H1 (cell line): ENCODE data around the gene PRSS21. TPM values are rescaled to one million over a fixed set of nuclear protein-coding genes. Genes with fewer than 3 reads are reported as not detected.

Experiments used
- CTCF ChIA-PET: fragments of 300-600 bp; sonication (Branson Sonifier 250); formaldehyde crosslinking; loops from one replicate; lab custom pipeline; 2021; ENCODE audit not compliant: partially characterized antibody; lab: Charles Lee
- POLR2A ChIA-PET: fragments of 300-600 bp; sonication (Branson Sonifier 250); formaldehyde crosslinking; loops from one replicate; lab custom pipeline; 2021; ENCODE audit warnings: inconsistent platforms; ENCODE audit not compliant: partially characterized antibody; lab: Charles Lee
- DNase-seq, 2 experiments: peaks; one replicate each; pipeline versions ENCODE4 v3.0.0 to v3.0.0-alpha.2; 2010 to 2022; ENCODE audit warnings: low spot score in 2 of 2, low read depth in 1 of 2, mixed read lengths in 1 of 2
- FAIRE-seq: peaks from 2 replicates; lab custom pipeline; 2011; peaks lifted over from hg19 to GRCh38; lab: Jason Lieb, UNC
- H2AFZ ChIP-seq: 2 replicates; pipeline ENCODE4 v1.8.1; 2012; ENCODE audit warnings: low read length, inconsistent platforms
- H2AK5ac ChIP-seq: 2 replicates; pipeline ENCODE4 v1.6.1; 2013; ENCODE audit warnings: low read depth, low read length
- H2BK120ac ChIP-seq: replicated peaks from 2 replicates; pipeline ENCODE3; 2013; ENCODE audit warnings: low read depth, low read length, inconsistent platforms
- H2BK12ac ChIP-seq: 2 replicates; pipeline ENCODE4 v1.6.1; 2013; ENCODE audit warnings: low read depth, low read length
- H2BK15ac ChIP-seq: 2 replicates; pipeline ENCODE4 v1.6.1; 2013; ENCODE audit warnings: low read length
- H2BK20ac ChIP-seq: 2 replicates; pipeline ENCODE4 v1.6.1; 2013; ENCODE audit warnings: low read length
- H2BK5ac ChIP-seq: 2 replicates; pipeline ENCODE4 v1.6.1; 2013; ENCODE audit warnings: low read depth, low read length
- H3K14ac ChIP-seq: 2 replicates; pipeline ENCODE4 v1.6.1; 2013; ENCODE audit warnings: inconsistent platforms; ENCODE audit not compliant: insufficient read length
- H3K18ac ChIP-seq: 2 replicates; pipeline ENCODE4 v1.6.1; 2013; ENCODE audit warnings: low read length; ENCODE audit errors: extremely low read depth
- H3K23ac ChIP-seq: 2 replicates; pipeline ENCODE4 v1.6.1; 2013; ENCODE audit warnings: inconsistent platforms; ENCODE audit not compliant: insufficient read length
- H3K23me2 ChIP-seq: 2 replicates; pipeline ENCODE4 v1.6.1; 2013; ENCODE audit warnings: low read depth, low read length
- H3K27ac ChIP-seq: 2 replicates; pipeline ENCODE4 v1.6.1; 2011; ENCODE audit warnings: low read depth, low read length, inconsistent platforms
- H3K27me3 ChIP-seq, 4 experiments: replicated peaks in 1 of 4; 1 replicate in 1 of 4; 2 replicates in 3 of 4; pipeline versions ENCODE4 v1.6.1 to v1.8.1; 2011 to 2013; ENCODE audit warnings: low read length in 3 of 4, mild to moderate bottlenecking in 3 of 4, inconsistent platforms in 2 of 4, mixed read lengths in 2 of 4, moderate library complexity in 1 of 4; ENCODE audit not compliant: control insufficient read depth in 3 of 4, insufficient read depth in 3 of 4; ENCODE audit errors: extremely low read depth in 1 of 4
- H3K36me3 ChIP-seq, 4 experiments: 2 replicates each; pipeline versions ENCODE4 v1.6.1 to v1.8.1; 2011 to 2013; ENCODE audit warnings: mild to moderate bottlenecking in 4 of 4, low read length in 3 of 4, moderate library complexity in 2 of 4, control low read depth in 1 of 4, inconsistent platforms in 1 of 4; ENCODE audit not compliant: insufficient read depth in 4 of 4, control insufficient read depth in 2 of 4
- H3K4ac ChIP-seq: replicated peaks from 2 replicates; pipeline ENCODE3; 2013; ENCODE audit warnings: low read length, low read depth, mixed read lengths, inconsistent platforms; ENCODE audit not compliant: insufficient read length
- H3K4me1 ChIP-seq, 4 experiments: replicated peaks in 1 of 4; 1 replicate in 1 of 4; 2 replicates in 3 of 4; pipeline versions ENCODE4 v1.6.1 to v1.8.1; 2011 to 2013; ENCODE audit warnings: low read length in 3 of 4, inconsistent platforms in 2 of 4, mixed read lengths in 1 of 4; ENCODE audit not compliant: insufficient read depth in 4 of 4, control insufficient read depth in 3 of 4
- H3K4me2 ChIP-seq, 2 experiments: 2 replicates each; pipeline versions ENCODE4 v1.6.1 to v1.8.1; 2011 to 2013; ENCODE audit warnings: low read depth in 2 of 2, low read length in 2 of 2, control low read depth in 1 of 2, inconsistent platforms in 1 of 2, mild to moderate bottlenecking in 1 of 2; ENCODE audit not compliant: insufficient read depth in 1 of 2
- H3K4me3 ChIP-seq, 4 experiments: fragments of 200-600, 300-600 bp in 1 of 4; sonication (generic), shearing (Covaris generic), sonication (Bioruptor Twin) in 1 of 4; 2 replicates each; pipeline versions ENCODE4 v1.5.1 to v1.8.1; 2011 to 2016; ENCODE audit warnings: low read length in 4 of 4, low read depth in 3 of 4, control low read depth in 2 of 4, inconsistent platforms in 2 of 4, mild to moderate bottlenecking in 2 of 4, mixed read lengths in 1 of 4, moderate library complexity in 1 of 4; ENCODE audit not compliant: insufficient read depth in 2 of 4; ENCODE audit errors: extremely low read depth in 1 of 4
- H3K56ac ChIP-seq: replicated peaks from 2 replicates; pipeline ENCODE3; 2013; ENCODE audit warnings: low read depth, mild to moderate bottlenecking, mixed read lengths, low read length, inconsistent platforms; ENCODE audit not compliant: insufficient read length
- H3K79me1 ChIP-seq: 2 replicates; pipeline ENCODE4 v1.6.1; 2013; ENCODE audit warnings: low read depth, low read length, control low read depth
- H3K79me2 ChIP-seq, 2 experiments: 2 replicates each; pipeline versions ENCODE4 v1.6.1 to v1.8.1; 2012 to 2013; ENCODE audit warnings: low read length in 2 of 2, mild to moderate bottlenecking in 2 of 2, inconsistent platforms in 1 of 2; ENCODE audit not compliant: insufficient read depth in 2 of 2, control insufficient read depth in 1 of 2
- H3K9ac ChIP-seq, 4 experiments: replicated peaks in 1 of 4; 1 replicate in 1 of 4; 2 replicates in 3 of 4; pipeline versions ENCODE4 v1.6.1 to v1.8.1; 2011 to 2013; ENCODE audit warnings: low read depth in 3 of 4, low read length in 3 of 4, control low read depth in 2 of 4, mild to moderate bottlenecking in 2 of 4, moderate library complexity in 2 of 4, inconsistent platforms in 1 of 4; ENCODE audit errors: extremely low read depth in 1 of 4
- H3K9me3 ChIP-seq, 2 experiments: 2 replicates each; pipeline versions ENCODE4 v1.6.1 to v1.8.1; 2012 to 2013; ENCODE audit warnings: mild to moderate bottlenecking in 2 of 2, moderate library complexity in 2 of 2, control low read depth in 1 of 2, inconsistent platforms in 1 of 2, low read depth in 1 of 2, low read length in 1 of 2, mixed read lengths in 1 of 2; ENCODE audit not compliant: insufficient read depth in 2 of 2
- H4K20me1 ChIP-seq, 2 experiments: replicated peaks in 1 of 2; 2 replicates each; pipeline versions ENCODE3 to v1.8.1; 2011 to 2013; ENCODE audit warnings: inconsistent platforms in 2 of 2, low read length in 2 of 2, mild to moderate bottlenecking in 1 of 2; ENCODE audit not compliant: insufficient read depth in 2 of 2, control insufficient read depth in 1 of 2
- H4K5ac ChIP-seq: 2 replicates; pipeline ENCODE4 v1.6.1; 2013; ENCODE audit warnings: low read length, low read depth, mixed read lengths, inconsistent platforms; ENCODE audit not compliant: insufficient read length
- H4K8ac ChIP-seq: 2 replicates; pipeline ENCODE4 v1.8.0; 2013; ENCODE audit warnings: mild to moderate bottlenecking, moderate library complexity, low read length, inconsistent platforms; ENCODE audit not compliant: insufficient read depth; ENCODE audit errors: extremely low read depth
- H4K91ac ChIP-seq: replicated peaks from 2 replicates; pipeline ENCODE3; 2013; ENCODE audit warnings: low read length, mixed read lengths, inconsistent platforms; ENCODE audit not compliant: insufficient read length
- BCL11A ChIP-seq, 2 experiments: IDR thresholded peaks; one replicate each; pipeline ENCODE4 v1.6.1; 2011; ENCODE audit warnings: low read depth in 2 of 2, low read length in 2 of 2, mild to moderate bottlenecking in 2 of 2
- BRCA1 ChIP-seq: IDR thresholded peaks from 2 replicates; pipeline ENCODE4 v1.6.1; 2012; ENCODE audit warnings: low read depth, low read length, improper control_type of control experiment
- CBX8 ChIP-seq: fragments of 300-800, 300-1000 bp; sonication (generic); IDR thresholded peaks from 2 replicates; pipeline ENCODE4 v1.7.1; 2016; ENCODE audit warnings: low read depth, low read length, borderline replicate concordance
- CHD2 ChIP-seq: IDR thresholded peaks from 2 replicates; pipeline ENCODE4 v1.6.1; 2012; ENCODE audit warnings: low read length, improper control_type of control experiment
- EGR1 ChIP-seq: IDR thresholded peaks from 2 replicates; pipeline ENCODE4 v1.6.1; 2011; ENCODE audit warnings: low read depth, low read length, borderline replicate concordance
- JUN ChIP-seq: IDR thresholded peaks from 2 replicates; pipeline ENCODE4 v1.6.1; 2011; ENCODE audit warnings: low read depth, mild to moderate bottlenecking, improper control_type of control experiment, low read length
- JUND ChIP-seq: IDR thresholded peaks from 2 replicates; pipeline ENCODE4 v1.6.1; 2011; ENCODE audit warnings: mild to moderate bottlenecking, improper control_type of control experiment, low read length
- KDM1A ChIP-seq: fragments of 200-600, 300-600 bp; sonication (generic); IDR thresholded peaks from 2 replicates; pipeline ENCODE4 v1.7.1; 2016; ENCODE audit warnings: mild to moderate bottlenecking, low read length, borderline replicate concordance
- POLR2A ChIP-seq, 2 experiments: IDR thresholded peaks; 1 replicate in 1 of 2; 2 replicates in 1 of 2; pipeline ENCODE4 v1.6.1; 2011; ENCODE audit warnings: low read depth in 2 of 2, low read length in 2 of 2, mild to moderate bottlenecking in 2 of 2; ENCODE audit errors: control extremely low read depth in 1 of 2
- POLR2AphosphoS5 ChIP-seq: IDR thresholded peaks from 2 replicates; pipeline ENCODE4 v1.6.1; 2011; ENCODE audit warnings: low read depth, low read length
- POU5F1 ChIP-seq: IDR thresholded peaks from 2 replicates; pipeline ENCODE4 v1.6.1; 2011; ENCODE audit warnings: low read depth, mild to moderate bottlenecking, low read length, moderate library complexity
- SIN3A ChIP-seq, 2 experiments: IDR thresholded peaks in 1 of 2; conservative IDR thresholded peaks in 1 of 2; 2 replicates each; pipeline ENCODE4 v1.6.1; 2011 to 2012; ENCODE audit warnings: low read length in 2 of 2, improper control_type of control experiment in 1 of 2, low read depth in 1 of 2, mild to moderate bottlenecking in 1 of 2
- SP4 ChIP-seq: IDR thresholded peaks from 2 replicates; pipeline ENCODE4 v1.6.1; 2012; ENCODE audit warnings: low read length, inconsistent platforms
- SRF ChIP-seq: IDR thresholded peaks from 2 replicates; pipeline ENCODE4 v1.6.1; 2011; ENCODE audit warnings: mild to moderate bottlenecking, low read depth, low read length, moderate library complexity
- SUZ12 ChIP-seq: fragments of 200-600 bp; sonication (generic); IDR thresholded peaks from 2 replicates; pipeline ENCODE4 v1.6.1; 2012; ENCODE audit warnings: mild to moderate bottlenecking, inconsistent platforms, low read length, moderate library complexity, mixed read lengths
- TBP ChIP-seq: IDR thresholded peaks from 2 replicates; pipeline ENCODE4 v1.6.1; 2011; ENCODE audit warnings: low read depth, low read length, improper control_type of control experiment
- ZNF274 ChIP-seq: IDR thresholded peaks from 2 replicates; pipeline ENCODE4 v1.7.0; 2012; ENCODE audit warnings: low read length, borderline replicate concordance; ENCODE audit errors: extremely low read depth
- WGBS, 2 experiments: shearing (Covaris generic) in 1 of 2; methylation state at CpG; one replicate each; pipeline versions ENCODE4 v1.1.6 to v1.1.7; 2013 to 2015; ENCODE audit warnings: low lambda C conversion rate in 2 of 2, mixed read lengths in 2 of 2, inconsistent platforms in 1 of 2, low coverage in 1 of 2, missing lambda C conversion rate in 1 of 2; ENCODE audit not compliant: insufficient replicate concordance in 2 of 2, insufficient coverage in 1 of 2, insufficient read length in 1 of 2; ENCODE audit errors: extremely low coverage in 1 of 2, missing lambda C conversion rate in 1 of 2; 5-methylcytosine and 5-hydroxymethylcytosine counted together
- polyA plus RNA-seq, 7 experiments: library from polyadenylated mRNA; depleted of rRNA in 3 of 7; stranded (reverse) in 5 of 7; unstranded in 2 of 7; fragments of >200 nt in 5 of 7; fragments of 200-250 nt in 2 of 7; gene quantifications; 1 replicate in 5 of 7; 2 replicates in 1 of 7; 4 replicates in 1 of 7; pipeline versions ENCODE4 v1.2.1 to v1.2.3, GENCODE V29; 2011 to 2013; ENCODE audit warnings: missing spikeins in 2 of 7, mixed read lengths in 2 of 7
- total RNA-seq: library from RNA; stranded (reverse); fragmentation: NEBNext Ultra II Directional; extraction: Animal tissue kit (Norgen Biotek cat#: 25700); gene quantifications from 2 replicates; pipeline ENCODE4 v1.2.1, GENCODE V29; 2021

PRSS21 gene
- total and polyA plus RNA-seq, 2 of the 8 experiments (the other 6 are each of a cell fraction or from before 2014, with no cell fraction given): 0.76 to 1.0 TPM

GRCh38 chr16:2827374-2827791 is 10.3 kb downstream of the PRSS21 start:
- Histone ChIP-seq H3K18ac (no peak overlapping the region), H3K9me3 (no peaks in the 10 kb centered on the region), H3K27ac (no peak overlapping the region), H3K4me2 (no peak overlapping the region), H2BK15ac (no peak overlapping the region), H3K9ac (no peak overlapping the region), H2BK120ac (no peak overlapping the region), H3K14ac (no peak overlapping the region), H3K23ac (no peak overlapping the region), H3K4me3 (no peak overlapping the region), H3K27me3 (no peaks in the 10 kb centered on the region), H4K20me1 (no peaks in the 10 kb centered on the region), H2BK5ac (no peak overlapping the region), H3K79me1 (no peaks in the 10 kb centered on the region), H2BK12ac (no peak overlapping the region), H4K5ac (no peak overlapping the region), H3K36me3 (no peaks in the 10 kb centered on the region), H2AK5ac (no peak overlapping the region), H4K8ac (no peak overlapping the region), H2AFZ (no peak overlapping the region), H4K91ac (no peak overlapping the region), H3K4ac (no peak overlapping the region), H3K23me2 (no peaks in the 10 kb centered on the region), H3K4me1 (no peaks in the 10 kb centered on the region), H2BK20ac (no peak overlapping the region), H3K79me2 (no peaks in the 10 kb centered on the region), H3K56ac (no peak overlapping the region)
- DNase-seq (no peak), FAIRE-seq (no peak)
- CTCF ChIA-PET: interaction anchor here (0.6 to 1.7 kb wide), 4 partner anchors 11 to 133 kb away, joined by 3 to 7 read pairs (median 5); no protein-coding TSS in a partner anchor
- TF ChIP-seq POLR2A (IDR thresholded peaks at IDR 0.05; ENCODE audit: control extremely low read depth in 1 of 2, low read depth in 2 of 2, low read length in 2 of 2) (no peak), TBP (no peak), SRF (no peak), CHD2 (no peak), JUN (no peak), POU5F1 (no peak), SUZ12 (no peak), SIN3A (conservative IDR thresholded peaks at IDR 0.05 in 1 of 2, IDR thresholded peaks at IDR 0.05 in 1 of 2; ENCODE audit: low read depth in 1 of 2, low read length in 2 of 2) (no peak), CBX8 (no peak), SP4 (no peak), KDM1A (no peak), JUND (no peak), EGR1 (no peak), POLR2AphosphoS5 (no peak), ZNF274 (no peak), BRCA1 (no peak), BCL11A (IDR thresholded peaks at IDR 0.05; ENCODE audit: low read depth in 2 of 2, low read length in 2 of 2) (no peak)
- 90% methylated on average over 13 of the region's 15 CpGs; no CpG with 5 or more reads in 1 of the 2 experiments for WGBS, 2 experiments
- POLR2A ChIA-PET: no interaction called here
